ENCODE measurements around the gene B9D1. TPM values are rescaled to one million over a fixed set of nuclear protein-coding genes. Genes with fewer than 3 reads are reported as not detected.

B9D1 gene
- polyA plus RNA-seq, 1 of the 3 experiments (the other 2 are of a cell fraction): 81.6 TPM

DNA sequence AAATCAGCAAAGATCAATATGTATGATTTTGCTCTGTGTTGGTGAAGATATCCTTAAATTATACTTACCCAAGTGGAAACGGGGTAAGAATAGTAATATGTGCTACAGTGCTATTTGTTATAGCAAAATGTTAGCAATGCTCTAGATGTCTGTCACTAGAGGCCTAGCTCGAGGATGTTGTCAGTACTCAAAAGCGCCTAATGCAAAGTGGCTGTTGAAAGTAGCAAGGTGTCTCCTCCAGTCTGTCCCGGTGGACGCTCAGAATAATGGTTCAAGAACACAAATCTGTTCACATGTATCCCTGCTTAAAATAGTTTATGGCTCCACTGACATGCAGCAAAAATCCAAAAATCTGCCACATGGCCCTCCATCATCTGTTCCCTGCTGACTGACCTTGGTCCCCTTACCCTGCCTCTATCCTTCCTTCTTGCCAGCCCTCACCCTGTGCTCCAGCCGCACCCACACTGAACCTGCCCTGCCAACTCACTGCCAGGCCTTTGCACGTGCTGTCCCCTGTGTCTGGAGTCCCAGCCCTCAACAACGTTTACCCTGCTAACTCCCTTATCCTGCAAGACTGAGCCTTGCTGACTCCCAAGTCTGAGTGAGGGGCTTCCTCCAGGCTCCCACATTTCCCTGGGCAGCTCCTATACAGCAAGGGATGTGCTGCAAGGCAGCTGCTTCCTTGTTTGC, 38.9 kb upstream of the B9D1 start:
- Histone ChIP-seq H3F3A (replicated peaks; ENCODE audit: insufficient read depth) (no peaks in the 10 kb centered on the region), H3K9me3 (no peaks in the 10 kb centered on the region), H3K9ac (no peak overlapping the region), H3K9me2 (no peaks in the 10 kb centered on the region), H3K36me3 (replicated peaks in 1 of 2; ENCODE audit: control insufficient read depth in 1 of 2, insufficient read depth in 2 of 2, low read length in 1 of 2) (no peaks in the 10 kb centered on the region), H3K27me3 (ENCODE audit: insufficient read depth) (no peaks in the 10 kb centered on the region), H3K4me3 (ENCODE audit: low read depth in 2 of 2, low read length in 1 of 2) (no peak overlapping the region), H3K4me2 (no peak overlapping the region), H4K20me1 (ENCODE audit: insufficient read depth) (no peaks in the 10 kb centered on the region), H3K79me2 (ENCODE audit: insufficient read depth) (no peaks in the 10 kb centered on the region), H3K27ac (ENCODE audit: low read depth in 2 of 2, low read length in 1 of 2) (peak overlapping the region in 1 of 2 experiments; percentile 80; a peak in 2 of 4 replicates), H2AFZ (ENCODE audit: low read depth) (no peak overlapping the region), H3K4me1 (ENCODE audit: control insufficient read depth in 1 of 2, insufficient read depth in 2 of 2, low read depth in 1 of 2, low read length in 1 of 2) (peaks cover 13 to 35% of the 10 kb centered on the region in 2 experiments; a peak in 3 of 4 replicates)
- 78% methylated on average over 8 of the region's 8 CpGs for WGBS (ENCODE audit: low lambda C conversion rate)
- ChIA-PET POLR2A (interaction anchor here (1.0 to 2.8 kb wide), 2 partner anchors 15 to 24 kb away, joined by 5 to 12 read pairs; partner anchors contain the start of gene MFAP4), CTCF (interaction anchor here (0.7 to 3.6 kb wide), 5 partner anchors 9 to 1549 kb away, joined by 3 to 16 read pairs (median 5); partner anchors contain the start of gene B9D1)
- TF ChIP-seq ELF1 (IDR thresholded peaks at IDR 0.05): no peak
- TF ChIP-seq EP300 (IDR thresholded peaks at IDR 0.05; ENCODE audit: borderline replicate concordance in 1 of 2, low read depth in 1 of 2, low read length in 1 of 2): no peak
- TF ChIP-seq JUND (IDR thresholded peaks at IDR 0.05): no peak
- no peak for TF ChIP-seq MXI1 (IDR thresholded peaks at IDR 0.05; ENCODE audit: low read depth, low read length)
- no peak for TF ChIP-seq CTCF (IDR thresholded peaks at IDR 0.05)
- no peak for TF ChIP-seq POLR2AphosphoS5 (IDR thresholded peaks at IDR 0.05; ENCODE audit: low read depth, low read length)
- no peak for TF ChIP-seq YY1 (IDR thresholded peaks at IDR 0.05; ENCODE audit: low read depth)
- TF ChIP-seq RFX5 (IDR thresholded peaks at IDR 0.05; ENCODE audit: low read length): no peak
- TF ChIP-seq FOXM1 (IDR thresholded peaks at IDR 0.05; ENCODE audit: low read depth): no peak
- no peak for DNase-seq

DNA sequence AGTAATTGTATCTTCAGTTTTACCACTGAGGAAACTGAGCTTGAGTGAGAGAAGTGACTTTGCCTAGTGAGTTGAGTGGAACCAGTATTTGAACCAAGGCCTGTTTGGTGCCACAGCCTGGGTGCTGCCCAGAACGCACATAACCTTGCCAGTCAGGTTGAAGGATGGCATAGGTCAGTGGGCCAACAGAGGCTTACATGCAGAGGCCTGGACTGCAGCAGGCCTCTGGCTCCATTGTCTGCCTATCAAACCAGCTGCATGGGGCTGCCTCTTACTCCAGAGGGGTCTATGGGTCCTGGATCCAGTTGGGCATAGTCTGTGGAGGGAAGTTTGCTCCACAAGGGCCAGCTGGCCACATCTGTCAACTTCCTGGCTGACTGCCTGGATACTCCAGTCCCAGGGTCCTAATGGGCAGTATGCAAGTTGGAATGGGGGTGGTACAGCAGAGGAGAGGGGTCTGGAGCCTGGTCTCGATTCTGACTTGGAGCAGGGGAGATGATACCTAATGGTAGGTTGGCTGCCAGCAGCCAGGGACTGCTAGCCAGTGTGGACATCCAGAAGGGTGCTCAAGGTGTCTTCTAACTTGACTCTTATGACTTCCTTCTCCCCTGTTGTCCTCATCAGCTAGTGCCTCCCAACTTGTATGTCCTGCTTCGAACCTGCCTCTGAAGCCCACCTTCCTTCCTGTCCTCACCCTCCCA, 37.4 kb upstream of the B9D1 start:
- Histone ChIP-seq H2AFZ (ENCODE audit: low read depth) (no peak overlapping the region), H3K9ac (no peak overlapping the region), H3K9me2 (no peaks in the 10 kb centered on the region), H3K4me2 (no peak overlapping the region), H3K79me2 (ENCODE audit: insufficient read depth) (no peaks in the 10 kb centered on the region), H3K27ac (ENCODE audit: low read depth in 2 of 2, low read length in 1 of 2) (no peak overlapping the region), H3K36me3 (replicated peaks in 1 of 2; ENCODE audit: control insufficient read depth in 1 of 2, insufficient read depth in 2 of 2, low read length in 1 of 2) (no peaks in the 10 kb centered on the region), H3K9me3 (no peaks in the 10 kb centered on the region), H4K20me1 (ENCODE audit: insufficient read depth) (no peaks in the 10 kb centered on the region), H3F3A (replicated peaks; ENCODE audit: insufficient read depth) (no peaks in the 10 kb centered on the region), H3K4me1 (ENCODE audit: control insufficient read depth in 1 of 2, insufficient read depth in 2 of 2, low read depth in 1 of 2, low read length in 1 of 2) (peaks cover 13 to 35% of the 10 kb centered on the region in 2 experiments; a peak in 3 of 4 replicates), H3K4me3 (ENCODE audit: low read depth in 2 of 2, low read length in 1 of 2) (no peak overlapping the region), H3K27me3 (ENCODE audit: insufficient read depth) (no peaks in the 10 kb centered on the region)
- WGBS (ENCODE audit: low lambda C conversion rate): 69% methylated on average over 3 of the region's 3 CpGs
- CTCF ChIA-PET: interaction anchor here (0.9 to 3.6 kb wide), 4 partner anchors 12 to 47 kb away, joined by 3 to 16 read pairs (median 4); partner anchors contain the start of genes B9D1, MAPK7 and RNF112
- POLR2A ChIA-PET: interaction anchor here (1.0 to 1.3 kb wide), 2 partner anchors 11 to 22 kb away, joined by 3 to 5 read pairs; partner anchors contain the start of gene MAPK7
- no peak for DNase-seq
- no peak for TF ChIP-seq TCF12 (IDR thresholded peaks at IDR 0.05)
- TF ChIP-seq GATA2 (CRISPR knock-in tag; IDR thresholded peaks at IDR 0.05): no peak
- no peak for TF ChIP-seq NFIC (IDR thresholded peaks at IDR 0.05; ENCODE audit: borderline replicate concordance)
- TF ChIP-seq EP300 (IDR thresholded peaks at IDR 0.05; ENCODE audit: borderline replicate concordance in 1 of 2, low read depth in 1 of 2, low read length in 1 of 2): no peak
- no peak for TF ChIP-seq NRF1 (IDR thresholded peaks at IDR 0.05; ENCODE audit: low read depth, low read length)
- TF ChIP-seq YY1 (IDR thresholded peaks at IDR 0.05; ENCODE audit: low read depth): no peak
- TF ChIP-seq CHD2 (IDR thresholded peaks at IDR 0.05; ENCODE audit: low read length, partially characterized antibody): no peak
- TF ChIP-seq, protein P1, sequence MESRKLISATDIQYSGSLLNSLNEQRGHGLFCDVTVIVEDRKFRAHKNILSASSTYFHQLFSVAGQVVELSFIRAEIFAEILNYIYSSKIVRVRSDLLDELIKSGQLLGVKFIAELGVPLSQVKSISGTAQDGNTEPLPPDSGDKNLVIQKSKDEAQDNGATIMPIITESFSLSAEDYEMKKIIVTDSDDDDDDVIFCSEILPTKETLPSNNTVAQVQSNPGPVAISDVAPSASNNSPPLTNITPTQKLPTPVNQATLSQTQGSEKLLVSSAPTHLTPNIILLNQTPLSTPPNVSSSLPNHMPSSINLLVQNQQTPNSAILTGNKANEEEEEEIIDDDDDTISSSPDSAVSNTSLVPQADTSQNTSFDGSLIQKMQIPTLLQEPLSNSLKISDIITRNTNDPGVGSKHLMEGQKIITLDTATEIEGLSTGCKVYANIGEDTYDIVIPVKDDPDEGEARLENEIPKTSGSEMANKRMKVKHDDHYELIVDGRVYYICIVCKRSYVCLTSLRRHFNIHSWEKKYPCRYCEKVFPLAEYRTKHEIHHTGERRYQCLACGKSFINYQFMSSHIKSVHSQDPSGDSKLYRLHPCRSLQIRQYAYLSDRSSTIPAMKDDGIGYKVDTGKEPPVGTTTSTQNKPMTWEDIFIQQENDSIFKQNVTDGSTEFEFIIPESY (IDR thresholded peaks at IDR 0.05; ENCODE audit: borderline replicate concordance, low read depth): no peak
- TF ChIP-seq FOXM1 (IDR thresholded peaks at IDR 0.05; ENCODE audit: low read depth): no peak
- TF ChIP-seq TEAD4 (IDR thresholded peaks at IDR 0.05; ENCODE audit: borderline replicate concordance, insufficient read depth): no peak
- TF ChIP-seq POLR2AphosphoS5 (IDR thresholded peaks at IDR 0.05; ENCODE audit: low read depth, low read length): no peak

Measured in SK-N-SH (cell line).